Measurements from ENCODE around the gene S1PR4. TPM values are rescaled to one million over a fixed set of nuclear protein-coding genes. Genes with fewer than 3 reads are reported as not detected.

Gene S1PR4
- total and polyA plus RNA-seq, 8 donors: 1.2 to 20.8 (median 2.2) TPM

GRCh38 chr19:3225677-3226093, 47.1 kb downstream of the S1PR4 start:
- no peak for ATAC-seq
- peaks cover 34 to 98% of the 10 kb centered on the region in 2 donors for H3K27me3 ChIP-seq
- intact Hi-C loops (cut with DNase I): no loop called here

DNA sequence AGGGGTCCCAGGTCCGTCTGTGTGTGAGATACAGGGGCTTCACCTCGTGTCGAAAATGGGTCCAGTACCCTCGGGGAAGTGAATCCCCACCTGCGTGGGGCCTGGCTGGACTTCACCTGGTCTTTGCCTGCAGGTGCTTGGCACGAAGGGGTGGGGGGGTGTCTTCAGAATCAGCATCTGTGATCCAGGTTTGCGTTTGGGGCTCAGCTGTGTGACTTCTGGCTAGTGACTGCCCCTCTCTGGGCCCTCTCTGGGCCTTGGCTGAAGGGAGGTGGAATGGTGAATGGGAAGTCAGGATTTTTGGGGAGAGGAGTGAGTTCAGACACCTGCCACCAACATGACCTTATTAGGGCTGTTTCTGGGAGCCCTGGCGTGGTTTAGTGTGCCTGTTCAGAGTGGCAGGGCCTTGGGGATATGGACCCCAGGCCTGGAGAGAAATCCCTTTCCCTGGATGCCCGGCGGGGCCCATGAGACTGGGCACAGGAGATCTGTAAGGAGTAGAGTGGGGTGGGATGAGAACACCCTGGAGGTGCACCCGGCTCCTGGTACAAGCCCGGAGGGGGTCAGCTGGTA, 48.6 kb downstream of the S1PR4 start:
- Histone ChIP-seq H3K27ac (no peak overlapping the region), H3K4me1 (peaks cover 0 to 4% of the 10 kb centered on the region in 2 donors), H3K4me3 (no peak overlapping the region), H3K27me3 (peaks cover 34 to 89% of the 10 kb centered on the region in 2 donors), H3K36me3 (no peaks in the 10 kb centered on the region), H3K9me3 (no peaks in the 10 kb centered on the region)
- ATAC-seq: no peak
- TF ChIP-seq CTCF (IDR thresholded peaks at IDR 0.05): no peak
- intact Hi-C loops (cut with DNase I): no loop called here
- DNase-seq: no peak

More at GRCh38 chr19:3225677-3226093, 47.1 kb downstream of the S1PR4 start:
- no peak for DNase-seq
- no peak for TF ChIP-seq CTCF (IDR thresholded peaks at IDR 0.05)
- H3K27ac ChIP-seq: no peak overlapping the region
- no peaks in the 10 kb centered on the region for H3K36me3 ChIP-seq
- peaks cover 0 to 4% of the 10 kb centered on the region in 2 donors for H3K4me1 ChIP-seq
- H3K4me3 ChIP-seq: no peak overlapping the region
- H3K9me3 ChIP-seq: no peaks in the 10 kb centered on the region

DNA sequence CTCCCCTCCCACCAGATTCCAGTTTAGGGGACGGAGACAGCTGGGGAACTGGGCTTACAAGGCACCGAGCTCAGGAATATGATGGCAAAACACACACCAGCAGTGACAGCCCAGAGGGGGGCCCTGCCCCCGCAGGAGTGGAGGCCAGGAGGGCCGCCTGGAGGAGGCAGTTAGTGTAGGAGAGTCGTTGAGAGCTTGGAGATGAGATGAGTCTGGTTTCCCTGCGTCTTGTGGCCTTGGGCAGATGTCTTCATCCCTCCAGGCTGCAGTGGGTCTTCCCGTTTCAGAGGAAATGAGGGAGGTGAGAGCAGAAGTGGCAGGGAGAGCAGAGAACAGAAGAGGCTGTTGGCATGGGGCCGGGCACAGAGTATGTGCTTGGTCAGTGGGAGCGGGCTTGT, 50.8 kb downstream of the S1PR4 start:
- Histone ChIP-seq H3K4me3 (no peak overlapping the region), H3K36me3 (no peaks in the 10 kb centered on the region), H3K27me3 (peaks cover 25 to 86% of the 10 kb centered on the region in 2 donors), H3K27ac (no peak overlapping the region), H3K4me1 (peaks cover 0 to 4% of the 10 kb centered on the region in 2 donors), H3K9me3 (no peaks in the 10 kb centered on the region)
- intact Hi-C loops (cut with DNase I): no loop called here
- no peak for DNase-seq
- ATAC-seq: no peak
- no peak for TF ChIP-seq CTCF (IDR thresholded peaks at IDR 0.05)

Other genes with a start within 250 kb of the S1PR4 start
- 1 to 10 TPM; 3.4 to 4.1 TPM for gene ZNF77, start 233.8 kb upstream of the S1PR4 start, total RNA-seq
- gene ZNF77, start 233.8 kb upstream of the S1PR4 start, polyA plus RNA-seq (ENCODE audit: insufficient read length in 6 of 6): 10 to 100 TPM in 2 of 6 donors, 1 to 10 TPM in 4; 8.8 to 10.3 (median 9.7) TPM
- 1 to 10 TPM; 3.3 to 6.9 TPM for gene TLE6, start 201.2 kb upstream of the S1PR4 start, total RNA-seq
- gene TLE6, start 201.2 kb upstream of the S1PR4 start, polyA plus RNA-seq (ENCODE audit: insufficient read length in 6 of 6): 10 to 100 TPM; 10.2 to 16.0 (median 10.7) TPM
- 10 to 100 TPM; 35.2 to 70.5 TPM for gene TLE2, start 149.5 kb upstream of the S1PR4 start, total RNA-seq
- gene TLE2, start 149.5 kb upstream of the S1PR4 start, polyA plus RNA-seq (ENCODE audit: insufficient read length in 6 of 6): 100 to 1,000 TPM; 148 to 244 (median 181) TPM
- 100 to 1,000 TPM; 335 to 409 TPM for gene TLE5, start 116.3 kb upstream of the S1PR4 start, total RNA-seq
- gene TLE5, start 116.3 kb upstream of the S1PR4 start, polyA plus RNA-seq (ENCODE audit: insufficient read length in 6 of 6): 100 to 1,000 TPM; 715 to 954 (median 823) TPM
- 10 to 100 TPM; 57.2 to 59.9 TPM for gene GNA11, start 84.4 kb upstream of the S1PR4 start, total RNA-seq
- gene GNA11, start 84.4 kb upstream of the S1PR4 start, polyA plus RNA-seq (ENCODE audit: insufficient read length in 6 of 6): 10 to 100 TPM; 50.9 to 66.3 (median 62.1) TPM
- gene GNA15, start 42.7 kb upstream of the S1PR4 start, total RNA-seq: 10 to 100 TPM; 17.6 to 35.9 TPM
- 1 to 10 TPM; 1.8 to 3.4 (median 2.4) TPM for gene GNA15, start 42.7 kb upstream of the S1PR4 start, polyA plus RNA-seq (ENCODE audit: insufficient read length in 6 of 6)
- gene NCLN, start 7.2 kb downstream of the S1PR4 start, total RNA-seq: 100 to 1,000 TPM in 1 of 2 donors, 10 to 100 TPM in 1; 67.7 to 121 TPM
- gene NCLN, start 7.2 kb downstream of the S1PR4 start, polyA plus RNA-seq (ENCODE audit: insufficient read length in 6 of 6): 10 to 100 TPM; 29.1 to 45.8 (median 36.8) TPM
- gene CELF5, start 45.9 kb downstream of the S1PR4 start, total RNA-seq: under 1 TPM in 1 of 2 donors, not detected in 1; 0.38 TPM
- 1 to 10 TPM; 1.0 to 3.9 (median 2.5) TPM for gene CELF5, start 45.9 kb downstream of the S1PR4 start, polyA plus RNA-seq (ENCODE audit: insufficient read length in 6 of 6)
- gene NFIC, start 187.8 kb downstream of the S1PR4 start, total RNA-seq: 100 to 1,000 TPM; 138 to 163 TPM
- 10 to 100 TPM; 37.2 to 64.0 (median 51.5) TPM for gene NFIC, start 187.8 kb downstream of the S1PR4 start, polyA plus RNA-seq (ENCODE audit: insufficient read length in 6 of 6)

All from left lung (tissue), 10 donors.